Right lobe of liver (tissue), 6 donors: ENCODE measurements around the gene ECI1. TPM values are rescaled to one million over a fixed set of nuclear protein-coding genes. Genes with fewer than 3 reads are reported as not detected.
"Not testable (repeated sequence)": the region's sequence is repeated elsewhere in the genome, so short reads cannot be mapped to it uniquely, and the experiment has no call there.

Experiments
- ATAC-seq, 4 donors: fragments of 200-7000 bp; cut with Tn5 transposase; one replicate each; pipeline ENCODE4 v1.9.1; 2020; ENCODE audit warnings: mild to moderate bottlenecking in 4 of 4, moderate library complexity in 4 of 4
- DNase-seq, 3 donors: peaks; one replicate each; pipeline ENCODE4 v3.0.0-alpha.2; 2020
- H3K27ac ChIP-seq, 3 donors: fragments of 200-600 bp; one replicate each; pipeline ENCODE4 v1.8.0; 2022
- H3K27me3 ChIP-seq, 2 donors: fragments of 200-600 bp; one replicate each; pipeline ENCODE4 v1.8.0; 2022
- H3K36me3 ChIP-seq, 4 donors: fragments of 200-600 bp; sonication (generic) in 1 of 4; one replicate each; pipeline versions ENCODE4 v1.5.1 to v1.8.0; 2017 to 2022; ENCODE audit warnings: control low read depth in 1 of 4
- H3K4me1 ChIP-seq, 4 donors: fragments of 200-600 bp; sonication (generic) in 1 of 4; one replicate each; pipeline versions ENCODE4 v1.5.1 to v1.8.0; 2017 to 2022; ENCODE audit warnings: control low read depth in 1 of 4
- H3K4me3 ChIP-seq, 3 donors: fragments of 200-600 bp; one replicate each; pipeline ENCODE4 v1.8.0; 2022
- H3K9me3 ChIP-seq, 4 donors: fragments of 200-600 bp; sonication (generic) in 1 of 4; one replicate each; pipeline versions ENCODE4 v1.5.1 to v1.8.0; 2017 to 2022; ENCODE audit warnings: control low read depth in 1 of 4
- POLR2A ChIP-seq: fragments of 450-650 bp; IDR thresholded peaks from one replicate; pipeline ENCODE4 v1.6.1; 2017; ENCODE audit warnings: antibody characterized with exemption, mild to moderate bottlenecking
- WGBS: methylation state at CpG from one replicate; pipeline ENCODE4 v1.1.6; 2018; ENCODE audit warnings: low coverage, low lambda C conversion rate; ENCODE audit not compliant: insufficient coverage; ENCODE audit errors: missing lambda C conversion rate; 5-methylcytosine and 5-hydroxymethylcytosine counted together
- intact Hi-C, 2 donors: fragments of 100-400 bp; cut with DNase I; formaldehyde crosslinking; loops; one replicate each; pipeline versions ENCODE4 v1.11.2 to v1.14.1; 2022
- total RNA-seq, 6 experiments: library from RNA; depleted of rRNA in 2 of 6; stranded (reverse); fragments of >200 nt in 2 of 6; fragmentation: NEBNext Ultra II Directional in 3 of 6; extraction: Animal tissue kit (Norgen Biotek cat#: 25700) in 3 of 6; gene quantifications; one replicate each; pipeline versions ENCODE4 v1.1.0 to v1.2.4, GENCODE V29; 2016 to 2023
- TF ChIP-seq, protein P1 (sequence below), 4 donors: fragments of 200-600 bp in 3 of 4; fragments of 450-650 bp in 1 of 4; IDR thresholded peaks; one replicate each; pipeline versions ENCODE4 v1.5.1 to v1.8.0; 2016 to 2022; ENCODE audit warnings: antibody characterized with exemption in 4 of 4, mild to moderate bottlenecking in 2 of 4
- donor health status: DM: no; HTN: yes; CAD: no.
- donor health status: DM: no; HTN: no; CAD: no.
- donor health status: DM: no; HTN: no; CAD: no.
- donor health status: DM: no; HTN: yes; CAD: no.
- donor health status: DM: no; HTN: yes; CAD: no.

Gene ECI1
- total RNA-seq, 6 experiments from 2014 or later = 68.1 to 150 (median 85.5) TPM

DNA sequence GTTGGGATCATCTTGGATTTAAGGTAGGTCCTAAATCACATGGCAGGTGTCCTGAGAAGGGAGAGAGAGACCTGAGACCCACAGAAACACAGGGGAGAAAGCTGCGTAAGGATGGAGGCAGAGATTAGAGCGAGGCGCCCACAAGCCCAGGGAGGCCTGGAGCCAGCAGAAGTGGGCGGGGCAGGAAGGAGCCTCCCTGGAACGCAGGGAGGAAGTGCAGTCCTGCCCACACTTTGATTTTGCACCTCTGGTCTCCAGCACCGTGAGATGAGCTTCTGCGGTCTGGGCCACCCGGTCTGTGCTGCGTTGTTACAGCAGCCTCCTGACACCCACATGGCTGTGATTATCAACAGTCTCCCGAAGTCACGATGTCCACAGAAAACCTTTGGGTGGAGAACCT lies 8.8 kb downstream of the ECI1 start:
- intact Hi-C loops = no loop called here
- Histone ChIP-seq H3K27me3 (no peaks in the 10 kb centered on the region), H3K9me3 (no peaks in the 10 kb centered on the region), H3K4me1 (peaks cover 0 to 2% (median 0%) of the 10 kb centered on the region in 4 donors), H3K27ac (no peak overlapping the region), H3K4me3 (no peak overlapping the region), H3K36me3 (peaks cover 0 to 50% (median 18%) of the 10 kb centered on the region in 4 donors)
- no peak for DNase-seq
- TF ChIP-seq, protein P1, sequence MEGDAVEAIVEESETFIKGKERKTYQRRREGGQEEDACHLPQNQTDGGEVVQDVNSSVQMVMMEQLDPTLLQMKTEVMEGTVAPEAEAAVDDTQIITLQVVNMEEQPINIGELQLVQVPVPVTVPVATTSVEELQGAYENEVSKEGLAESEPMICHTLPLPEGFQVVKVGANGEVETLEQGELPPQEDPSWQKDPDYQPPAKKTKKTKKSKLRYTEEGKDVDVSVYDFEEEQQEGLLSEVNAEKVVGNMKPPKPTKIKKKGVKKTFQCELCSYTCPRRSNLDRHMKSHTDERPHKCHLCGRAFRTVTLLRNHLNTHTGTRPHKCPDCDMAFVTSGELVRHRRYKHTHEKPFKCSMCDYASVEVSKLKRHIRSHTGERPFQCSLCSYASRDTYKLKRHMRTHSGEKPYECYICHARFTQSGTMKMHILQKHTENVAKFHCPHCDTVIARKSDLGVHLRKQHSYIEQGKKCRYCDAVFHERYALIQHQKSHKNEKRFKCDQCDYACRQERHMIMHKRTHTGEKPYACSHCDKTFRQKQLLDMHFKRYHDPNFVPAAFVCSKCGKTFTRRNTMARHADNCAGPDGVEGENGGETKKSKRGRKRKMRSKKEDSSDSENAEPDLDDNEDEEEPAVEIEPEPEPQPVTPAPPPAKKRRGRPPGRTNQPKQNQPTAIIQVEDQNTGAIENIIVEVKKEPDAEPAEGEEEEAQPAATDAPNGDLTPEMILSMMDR (IDR thresholded peaks at IDR 0.05) = no peak
- WGBS = 83% methylated on average over 6 of the region's 11 CpGs
- ATAC-seq = no peak

GRCh38 chr16:2240331-2240730 lies 11.1 kb downstream of the ECI1 start:
- intact Hi-C loops, H3K9me3 ChIP-seq, H3K27me3 ChIP-seq, ATAC-seq, DNase-seq, H3K4me3 ChIP-seq, H3K27ac ChIP-seq: not testable (repeated sequence)
- peaks cover 0 to 17% (median 0%) of the 10 kb centered on the region in 4 donors for H3K4me1 ChIP-seq
- peaks cover 0 to 37% (median 19%) of the 10 kb centered on the region in 4 donors for H3K36me3 ChIP-seq
- 86% methylated on average over 5 of the region's 9 CpGs for WGBS

GRCh38 chr16:2238838-2239675 lies 12.3 kb downstream of the ECI1 start:
- peaks cover 0 to 37% (median 17%) of the 10 kb centered on the region in 4 donors for H3K36me3 ChIP-seq
- TF ChIP-seq POLR2A = no peak
- TF ChIP-seq, protein P1 (IDR thresholded peaks at IDR 0.05) = no peak
- H3K9me3 ChIP-seq = no peaks in the 10 kb centered on the region
- DNase-seq (no peak), ATAC-seq (peak; percentile 13 to 33 (median 16))
- intact Hi-C loops = no loop called here
- no peak overlapping the region for H3K27ac ChIP-seq
- no peak overlapping the region for H3K4me3 ChIP-seq
- H3K4me1 ChIP-seq = peaks cover 0 to 17% (median 0%) of the 10 kb centered on the region in 4 donors
- WGBS = 67% methylated on average over 1 of the region's 15 CpGs
- no peaks in the 10 kb centered on the region for H3K27me3 ChIP-seq

DNA sequence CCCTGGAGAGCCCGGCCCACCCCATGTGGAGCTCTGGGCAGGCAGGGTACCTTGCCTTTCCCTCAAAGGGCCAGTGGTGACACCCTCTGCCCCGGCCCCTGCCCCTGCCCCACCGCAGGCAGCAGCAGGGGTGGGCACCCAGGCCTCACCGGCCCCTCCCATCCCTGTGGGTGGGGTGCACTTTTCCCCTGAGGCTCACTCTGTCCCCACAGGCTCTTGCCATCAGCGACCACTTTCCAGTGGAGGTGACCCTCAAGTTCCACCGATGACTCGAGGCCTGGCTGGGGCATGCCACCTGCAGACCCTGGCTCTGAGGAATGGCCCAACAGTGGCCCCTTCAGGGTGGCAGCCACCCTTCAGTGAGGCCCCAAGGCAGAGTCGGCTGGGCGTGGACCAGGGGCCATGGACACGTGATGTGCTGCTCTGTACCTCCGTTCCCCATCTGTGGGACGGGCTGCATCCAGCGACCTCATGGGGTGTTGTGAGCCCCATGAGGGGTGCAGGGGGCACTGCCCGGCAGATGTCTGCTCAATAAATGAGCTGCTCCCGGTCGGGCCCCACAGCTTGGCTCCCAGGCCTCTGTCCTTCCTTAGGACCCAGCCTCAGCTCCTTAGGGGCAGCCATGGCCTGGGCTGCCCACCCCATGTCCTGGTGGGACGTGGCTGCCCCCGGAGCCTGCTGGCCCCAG lies 13.1 kb downstream of the ECI1 start:
- TF ChIP-seq, protein P1 (IDR thresholded peaks at IDR 0.05) = no peak
- TF ChIP-seq POLR2A = no peak
- H3K9me3 ChIP-seq = no peaks in the 10 kb centered on the region
- DNase-seq (no peak), ATAC-seq (peak; percentile 6 to 22 (median 10))
- H3K4me3 ChIP-seq = no peak overlapping the region
- H3K36me3 ChIP-seq = peaks cover 0 to 35% (median 13%) of the 10 kb centered on the region in 4 donors
- WGBS = 52% methylated on average over 5 of the region's 18 CpGs
- H3K4me1 ChIP-seq = peaks cover 0 to 17% (median 0%) of the 10 kb centered on the region in 4 donors
- no peaks in the 10 kb centered on the region for H3K27me3 ChIP-seq
- H3K27ac ChIP-seq = no peak overlapping the region
- intact Hi-C loops = no loop called here
